ENCODE measurements around the gene CDSN.

Gene CDSN

GRCh38 chr6:31152781-31153180 is 32.5 kb upstream of the CDSN start:
- H3K4me3 ChIP-seq (ENCODE audit: severe bottlenecking) = no peak overlapping the region
- DNase-seq (ENCODE audit: low spot score) (no peak), ATAC-seq (ENCODE audit: low read depth) (no peak)
- no peaks in the 10 kb centered on the region for H3K27me3 ChIP-seq (ENCODE audit: insufficient read depth, poor library complexity, severe bottlenecking)
- peaks cover 43% of the 10 kb centered on the region for H3K36me3 ChIP-seq (ENCODE audit: low read depth)
- no peaks in the 10 kb centered on the region for H3K9me3 ChIP-seq (ENCODE audit: severe bottlenecking)
- H3K27ac ChIP-seq (ENCODE audit: poor library complexity, severe bottlenecking) = no peak overlapping the region
- no peak for TF ChIP-seq CTCF (IDR thresholded peaks at IDR 0.05; ENCODE audit: poor library complexity, severe bottlenecking)
- H3K4me1 ChIP-seq (ENCODE audit: insufficient read depth, poor library complexity, severe bottlenecking) = peaks cover 3% of the 10 kb centered on the region

DNA sequence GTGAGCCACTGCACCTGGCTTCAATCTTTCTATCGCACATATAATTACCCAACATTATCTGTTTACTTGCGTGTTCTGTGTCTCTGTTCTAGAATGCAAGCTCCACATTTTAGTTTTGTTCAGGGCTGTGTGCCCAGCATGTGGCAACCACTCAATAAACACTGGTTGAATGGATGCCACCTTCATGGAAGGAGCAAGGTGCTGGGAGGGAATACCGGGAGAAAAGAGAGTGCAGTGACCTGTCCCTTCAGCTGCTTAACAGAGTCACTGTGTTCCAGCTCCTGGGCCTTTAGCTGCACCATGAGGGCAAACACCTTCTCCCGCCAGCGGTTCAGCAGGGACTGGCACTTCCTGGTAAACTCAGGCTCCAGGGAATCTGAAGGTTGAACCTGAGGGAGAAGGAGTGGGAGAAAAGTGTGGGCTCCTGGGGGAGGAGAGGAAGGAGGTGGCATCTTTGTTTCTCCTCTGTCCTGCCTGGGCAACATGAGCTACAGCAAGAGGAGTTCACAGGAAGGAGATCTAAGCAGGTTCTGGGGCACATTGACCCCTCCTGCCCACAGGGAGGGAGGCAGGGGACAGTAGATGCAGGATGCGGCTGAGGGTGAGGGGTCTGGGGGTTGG is 29.7 kb upstream of the CDSN start:
- no peak overlapping the region for H3K27ac ChIP-seq (ENCODE audit: poor library complexity, severe bottlenecking)
- H3K4me3 ChIP-seq (ENCODE audit: severe bottlenecking) = no peak overlapping the region
- no peaks in the 10 kb centered on the region for H3K27me3 ChIP-seq (ENCODE audit: insufficient read depth, poor library complexity, severe bottlenecking)
- DNase-seq (ENCODE audit: low spot score) (no peak), ATAC-seq (ENCODE audit: low read depth) (no peak)
- H3K36me3 ChIP-seq (ENCODE audit: low read depth) = peaks cover 35% of the 10 kb centered on the region
- no peaks in the 10 kb centered on the region for H3K4me1 ChIP-seq (ENCODE audit: insufficient read depth, poor library complexity, severe bottlenecking)
- no peak for TF ChIP-seq CTCF (IDR thresholded peaks at IDR 0.05; ENCODE audit: poor library complexity, severe bottlenecking)
- no peaks in the 10 kb centered on the region for H3K9me3 ChIP-seq (ENCODE audit: severe bottlenecking)

- no peaks in the 10 kb centered on the region for H3K27me3 ChIP-seq (ENCODE audit: insufficient read depth, poor library complexity, severe bottlenecking)
- TF ChIP-seq CTCF (IDR thresholded peaks at IDR 0.05; ENCODE audit: poor library complexity, severe bottlenecking) = no peak
- H3K4me1 ChIP-seq (ENCODE audit: insufficient read depth, poor library complexity, severe bottlenecking) = no peaks in the 10 kb centered on the region
- H3K27ac ChIP-seq (ENCODE audit: poor library complexity, severe bottlenecking) = no peak overlapping the region
- peaks cover 31% of the 10 kb centered on the region for H3K36me3 ChIP-seq (ENCODE audit: low read depth)
- no peaks in the 10 kb centered on the region for H3K9me3 ChIP-seq (ENCODE audit: severe bottlenecking)
- no peak for DNase-seq (ENCODE audit: low spot score)
- no peak for ATAC-seq (ENCODE audit: low read depth)
- H3K4me3 ChIP-seq (ENCODE audit: severe bottlenecking) = no peak overlapping the region
These were observed 25.1 kb upstream of the CDSN start for GRCh38 chr6:31145386-31145785.

- Histone ChIP-seq H3K36me3 (ENCODE audit: low read depth) (peaks cover 28% of the 10 kb centered on the region), H3K27me3 (ENCODE audit: insufficient read depth, poor library complexity, severe bottlenecking) (no peaks in the 10 kb centered on the region), H3K9me3 (ENCODE audit: severe bottlenecking) (no peaks in the 10 kb centered on the region), H3K27ac (ENCODE audit: poor library complexity, severe bottlenecking) (no peak overlapping the region), H3K4me3 (ENCODE audit: severe bottlenecking) (no peak overlapping the region), H3K4me1 (ENCODE audit: insufficient read depth, poor library complexity, severe bottlenecking) (no peaks in the 10 kb centered on the region)
- TF ChIP-seq CTCF (IDR thresholded peaks at IDR 0.05; ENCODE audit: poor library complexity, severe bottlenecking) = no peak
- DNase-seq (ENCODE audit: low spot score) = no peak
- ATAC-seq (ENCODE audit: low read depth) = no peak
These were observed 24.7 kb upstream of the CDSN start for GRCh38 chr6:31144970-31145340.

DNA sequence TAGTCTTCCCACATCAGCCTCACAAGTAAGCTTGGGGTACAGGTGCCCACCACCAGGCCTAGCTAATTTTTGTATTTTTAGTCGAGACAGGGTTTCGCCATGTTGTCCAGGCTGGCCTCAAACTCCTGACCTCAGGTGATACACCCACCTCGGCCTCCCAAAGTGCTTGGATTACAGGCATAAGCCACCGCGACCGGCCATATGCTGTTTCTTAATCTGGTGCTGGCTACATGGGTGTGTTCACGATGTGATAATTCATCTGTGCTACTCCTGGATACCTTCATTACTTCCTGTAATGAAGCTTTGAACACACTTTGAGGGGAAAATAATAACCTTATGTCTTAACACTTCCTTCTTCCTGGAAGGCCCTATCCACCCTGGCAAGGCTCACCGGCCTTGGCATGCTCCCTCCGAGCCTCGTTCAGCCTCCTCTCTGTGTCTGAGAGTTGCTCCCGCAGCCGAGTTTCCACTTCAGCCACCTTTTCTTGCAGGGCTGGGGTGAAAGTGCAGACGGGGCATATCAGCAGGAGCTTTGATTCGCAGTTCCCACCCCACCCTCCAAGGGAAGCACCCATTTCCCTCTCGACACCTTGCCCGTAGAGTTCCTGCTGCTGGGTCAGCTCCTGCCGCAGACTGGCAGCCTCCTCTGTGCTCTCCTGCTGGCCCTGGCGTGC is 24.2 kb upstream of the CDSN start:
- H3K9me3 ChIP-seq (ENCODE audit: severe bottlenecking) = no peaks in the 10 kb centered on the region
- TF ChIP-seq CTCF (IDR thresholded peaks at IDR 0.05; ENCODE audit: poor library complexity, severe bottlenecking) = no peak
- H3K27ac ChIP-seq (ENCODE audit: poor library complexity, severe bottlenecking) = no peak overlapping the region
- no peak for ATAC-seq (ENCODE audit: low read depth)
- no peaks in the 10 kb centered on the region for H3K27me3 ChIP-seq (ENCODE audit: insufficient read depth, poor library complexity, severe bottlenecking)
- peaks cover 22% of the 10 kb centered on the region for H3K36me3 ChIP-seq (ENCODE audit: low read depth)
- DNase-seq (ENCODE audit: low spot score) = no peak
- no peaks in the 10 kb centered on the region for H3K4me1 ChIP-seq (ENCODE audit: insufficient read depth, poor library complexity, severe bottlenecking)
- no peak overlapping the region for H3K4me3 ChIP-seq (ENCODE audit: severe bottlenecking)
